K562 (cell line): ENCODE results near the gene DHRS13. TPM values are rescaled to one million over a fixed set of nuclear protein-coding genes. Genes with fewer than 3 reads are reported as not detected.
A peak's percentile ranks its signal among the peaks of the same experiment; 100 is the strongest.

ENCODE experiments used
- BCL6 ChIP-seq: fragments of 250-450 bp; sonication (Bioruptor Pico); IDR thresholded peaks from 2 replicates; pipeline ENCODE4 v1.4.0; 2020
- BDP1 ChIP-seq: IDR thresholded peaks from 3 replicates; pipeline ENCODE4 v1.6.1; 2011; ENCODE audit not compliant: insufficient read length, insufficient read depth
- EGR1 ChIP-seq: fragments of 450-650 bp; conservative IDR thresholded peaks from 2 replicates; pipeline ENCODE4 v1.6.1; 2017; ENCODE audit warnings: mild to moderate bottlenecking
- FOXA3 ChIP-seq, 2 experiments: fragments of 450-650 bp in 1 of 2; sonication (generic) in 1 of 2; formaldehyde crosslinking; IDR thresholded peaks in 1 of 2; conservative IDR thresholded peaks in 1 of 2; 2 replicates each; pipeline versions ENCODE4 v1.4.0 to v1.8.0; 2020 to 2022; ENCODE audit warnings: mild to moderate bottlenecking in 2 of 2, missing genetic modification reagents in 1 of 2
- FUS ChIP-seq: fragments of 200-400 bp; formaldehyde crosslinking; optimal IDR thresholded peaks from 2 replicates; pipeline ENCODE3; 2017; ENCODE audit warnings: low read depth, low read length
- HNRNPL ChIP-seq: fragments of 200-400 bp; formaldehyde crosslinking; IDR thresholded peaks from 2 replicates; pipeline ENCODE4 v1.6.1; 2017; ENCODE audit warnings: low read depth, mild to moderate bottlenecking, low read length
- IRF2 ChIP-seq: sonication (generic); formaldehyde crosslinking; IDR thresholded peaks from 2 replicates; pipeline ENCODE4 v1.8.1; 2022; ENCODE audit warnings: mild to moderate bottlenecking, missing genetic modification reagents
- L3MBTL2 ChIP-seq: fragments of 450-650 bp; IDR thresholded peaks from 2 replicates; pipeline ENCODE4 v1.6.1; 2016; ENCODE audit warnings: mild to moderate bottlenecking, moderate library complexity
- MYBL2 ChIP-seq, 2 experiments: fragments of 450-650 bp in 1 of 2; sonication (generic) in 1 of 2; formaldehyde crosslinking in 1 of 2; IDR thresholded peaks; 2 replicates each; pipeline versions ENCODE4 v1.6.1 to v1.8.1; 2017 to 2022; ENCODE audit warnings: borderline replicate concordance in 1 of 2, inconsistent platforms in 1 of 2, low read depth in 1 of 2, mild to moderate bottlenecking in 1 of 2, missing genetic modification reagents in 1 of 2, moderate library complexity in 1 of 2
- NCOA4 ChIP-seq: fragments of 450-650 bp; IDR thresholded peaks from 2 replicates; pipeline ENCODE4 v1.6.1; 2018; ENCODE audit warnings: mild to moderate bottlenecking; ENCODE audit not compliant: partially characterized antibody
- NFIC ChIP-seq: fragments of 450-650 bp; IDR thresholded peaks from 2 replicates; pipeline ENCODE4 v1.6.1; 2017; ENCODE audit warnings: mild to moderate bottlenecking, inconsistent platforms
- NRF1 ChIP-seq, 2 experiments: fragments of 450-650 bp; IDR thresholded peaks in 1 of 2; conservative IDR thresholded peaks in 1 of 2; 2 replicates each; pipeline ENCODE4 v1.6.1; 2014; ENCODE audit warnings: mild to moderate bottlenecking in 2 of 2
- XRCC3 ChIP-seq: fragments of 450-650 bp; IDR thresholded peaks from 2 replicates; pipeline ENCODE4 v1.6.1; 2017; ENCODE audit warnings: mild to moderate bottlenecking, moderate library complexity
- ZFP1 ChIP-seq: fragments of 450-650 bp; formaldehyde crosslinking; IDR thresholded peaks from 2 replicates; pipeline ENCODE4 v1.4.0; 2020; ENCODE audit warnings: mild to moderate bottlenecking, mixed read lengths
- ZNF133 ChIP-seq: fragments of 250-450 bp; sonication (Bioruptor Pico); IDR thresholded peaks from 2 replicates; pipeline ENCODE4 v1.4.0; 2020; ENCODE audit warnings: mild to moderate bottlenecking
- ZNF324 ChIP-seq: fragments of 250-450 bp; sonication (Bioruptor Pico); IDR thresholded peaks from 2 replicates; pipeline ENCODE4 v1.4.0; 2020; ENCODE audit warnings: mild to moderate bottlenecking
- ZNF57 ChIP-seq: fragments of 450-650 bp; formaldehyde crosslinking; IDR thresholded peaks from 2 replicates; pipeline ENCODE4 v1.4.0; 2020; ENCODE audit warnings: mild to moderate bottlenecking, moderate library complexity
- ZNF655 ChIP-seq: fragments of 250-450 bp; sonication (Bioruptor Pico); IDR thresholded peaks from 2 replicates; pipeline ENCODE4 v1.5.0; 2021
- ZNF717 ChIP-seq: fragments of 250-450 bp; sonication (Bioruptor Pico); IDR thresholded peaks from 2 replicates; pipeline ENCODE4 v1.5.0; 2021
- polyA plus RNA-seq, 8 experiments: library from polyadenylated mRNA; depleted of rRNA in 4 of 8; stranded (reverse) in 5 of 8; unstranded in 3 of 8; fragments of >200 nt; fragmentation: Nextera tagmentation in 2 of 8; fragmentation: Illumina TruSeq in 1 of 8; extraction: Ambion mirVana in 2 of 8; extraction: Trizol in 1 of 8; gene quantifications; 2 replicates each; pipeline versions ENCODE4 v1.2.1 to v1.2.3, GENCODE V29; 2011 to 2014; ENCODE audit warnings: inconsistent platforms in 1 of 8, missing spikeins in 1 of 8
- total RNA-seq, 7 experiments: library from RNA; depleted of rRNA in 6 of 7; stranded (reverse); fragments of >200 nt in 6 of 7; fragmentation: Illumina TruSeq in 2 of 7; extraction: Trizol in 2 of 7; gene quantifications; 2 replicates each; pipeline versions ENCODE4 v1.2.1 to v1.2.3, GENCODE V29; 2011 to 2021; ENCODE audit warnings: low replicate concordance in 1 of 7
- TF ChIP-seq, protein P1 (sequence below): fragments of 250-450 bp; sonication (Bioruptor Pico); IDR thresholded peaks from 2 replicates; pipeline ENCODE4 v1.5.0; 2021
- TF ChIP-seq, protein P2 (sequence below): fragments of 450-650 bp; IDR thresholded peaks from 2 replicates; pipeline ENCODE4 v1.7.1; 2018; ENCODE audit warnings: mild to moderate bottlenecking, low read depth; ENCODE audit not compliant: partially characterized antibody
- TF ChIP-seq, protein P3 (sequence below): sonication (generic); formaldehyde crosslinking; IDR thresholded peaks from 2 replicates; pipeline ENCODE4 v1.8.0; 2022; ENCODE audit warnings: missing genetic modification reagents, mild to moderate bottlenecking, borderline replicate concordance

Gene DHRS13
- total and polyA plus RNA-seq, 9 of the 15 experiments (the other 6 are each of a cell fraction or from before 2014, with no cell fraction given) = 0.32 to 52.3 (median 34.3) TPM; not detected in 1

DNA sequence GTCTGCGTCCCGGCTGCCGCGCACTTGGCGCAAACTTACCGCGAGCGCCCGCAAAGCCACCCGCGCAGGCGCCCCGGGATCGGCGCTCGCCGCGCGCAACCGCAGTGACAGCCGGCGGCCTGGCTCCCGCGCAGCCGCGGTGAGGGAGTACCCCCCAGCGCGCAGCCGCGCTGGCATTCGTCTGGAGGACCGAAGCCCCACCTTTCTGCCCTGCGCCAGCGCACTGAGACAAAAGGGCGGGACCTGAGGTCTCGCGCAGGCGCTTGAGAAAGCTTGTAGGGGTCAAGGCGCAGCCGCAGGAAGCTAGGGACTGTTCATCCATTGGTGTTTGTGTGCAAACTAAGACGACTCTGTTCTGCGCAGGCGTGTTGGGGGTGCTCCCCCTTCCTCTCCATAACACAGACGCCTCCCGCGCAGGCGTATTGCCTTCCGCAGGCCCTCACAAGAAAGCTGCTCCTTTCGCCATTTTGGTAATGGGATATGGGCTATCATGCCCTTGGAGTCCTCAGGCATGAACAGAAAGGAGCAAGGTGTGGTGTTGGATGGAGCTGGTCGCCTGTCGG is 48.6 kb upstream of the DHRS13 start, which contains the start of gene PHF12 (continued):
- TF ChIP-seq ZFP1 (CRISPR knock-in tag) = no peak
- TF ChIP-seq MYBL2 (IDR thresholded peaks at IDR 0.05; ENCODE audit: low read depth) = no peak
- no peak for TF ChIP-seq MYBL2 (CRISPR knock-in tag; IDR thresholded peaks at IDR 0.05; ENCODE audit: borderline replicate concordance)
- no peak for TF ChIP-seq L3MBTL2
- no peak for TF ChIP-seq ZNF717 (CRISPR knock-in tag)
- TF ChIP-seq BCL6 (CRISPR knock-in tag) = no peak
- no peak for TF ChIP-seq NCOA4
- peak; percentile 100 for TF ChIP-seq NRF1 (conservative IDR thresholded peaks at IDR 0.05 in 1 of 2, IDR thresholded peaks at IDR 0.05 in 1 of 2)
- TF ChIP-seq IRF2 (CRISPR knock-in tag) = no peak
- TF ChIP-seq, protein P1, sequence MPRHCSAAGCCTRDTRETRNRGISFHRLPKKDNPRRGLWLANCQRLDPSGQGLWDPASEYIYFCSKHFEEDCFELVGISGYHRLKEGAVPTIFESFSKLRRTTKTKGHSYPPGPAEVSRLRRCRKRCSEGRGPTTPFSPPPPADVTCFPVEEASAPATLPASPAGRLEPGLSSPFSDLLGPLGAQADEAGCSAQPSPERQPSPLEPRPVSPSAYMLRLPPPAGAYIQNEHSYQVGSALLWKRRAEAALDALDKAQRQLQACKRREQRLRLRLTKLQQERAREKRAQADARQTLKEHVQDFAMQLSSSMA (CRISPR knock-in tag) = peak; percentile 33; the same call in 1 of the 2 replicates
- no peak for TF ChIP-seq ZNF57 (CRISPR knock-in tag)
- TF ChIP-seq, protein P2, sequence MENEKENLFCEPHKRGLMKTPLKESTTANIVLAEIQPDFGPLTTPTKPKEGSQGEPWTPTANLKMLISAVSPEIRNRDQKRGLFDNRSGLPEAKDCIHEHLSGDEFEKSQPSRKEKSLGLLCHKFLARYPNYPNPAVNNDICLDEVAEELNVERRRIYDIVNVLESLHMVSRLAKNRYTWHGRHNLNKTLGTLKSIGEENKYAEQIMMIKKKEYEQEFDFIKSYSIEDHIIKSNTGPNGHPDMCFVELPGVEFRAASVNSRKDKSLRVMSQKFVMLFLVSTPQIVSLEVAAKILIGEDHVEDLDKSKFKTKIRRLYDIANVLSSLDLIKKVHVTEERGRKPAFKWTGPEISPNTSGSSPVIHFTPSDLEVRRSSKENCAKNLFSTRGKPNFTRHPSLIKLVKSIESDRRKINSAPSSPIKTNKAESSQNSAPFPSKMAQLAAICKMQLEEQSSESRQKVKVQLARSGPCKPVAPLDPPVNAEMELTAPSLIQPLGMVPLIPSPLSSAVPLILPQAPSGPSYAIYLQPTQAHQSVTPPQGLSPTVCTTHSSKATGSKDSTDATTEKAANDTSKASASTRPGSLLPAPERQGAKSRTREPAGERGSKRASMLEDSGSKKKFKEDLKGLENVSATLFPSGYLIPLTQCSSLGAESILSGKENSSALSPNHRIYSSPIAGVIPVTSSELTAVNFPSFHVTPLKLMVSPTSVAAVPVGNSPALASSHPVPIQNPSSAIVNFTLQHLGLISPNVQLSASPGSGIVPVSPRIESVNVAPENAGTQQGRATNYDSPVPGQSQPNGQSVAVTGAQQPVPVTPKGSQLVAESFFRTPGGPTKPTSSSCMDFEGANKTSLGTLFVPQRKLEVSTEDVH = no peak
- no peak for TF ChIP-seq BDP1
- TF ChIP-seq HNRNPL = no peak
- no peak for TF ChIP-seq XRCC3
- TF ChIP-seq EGR1 = no peak
- no peak for TF ChIP-seq ZNF133 (CRISPR knock-in tag)
- TF ChIP-seq FOXA3 (CRISPR knock-in tag; conservative IDR thresholded peaks at IDR 0.05 in 1 of 2, IDR thresholded peaks at IDR 0.05 in 1 of 2) = no peak
- no peak for TF ChIP-seq ZNF324 (CRISPR knock-in tag)
- no peak for TF ChIP-seq NFIC
- no peak for TF ChIP-seq ZNF655
- TF ChIP-seq, protein P3, sequence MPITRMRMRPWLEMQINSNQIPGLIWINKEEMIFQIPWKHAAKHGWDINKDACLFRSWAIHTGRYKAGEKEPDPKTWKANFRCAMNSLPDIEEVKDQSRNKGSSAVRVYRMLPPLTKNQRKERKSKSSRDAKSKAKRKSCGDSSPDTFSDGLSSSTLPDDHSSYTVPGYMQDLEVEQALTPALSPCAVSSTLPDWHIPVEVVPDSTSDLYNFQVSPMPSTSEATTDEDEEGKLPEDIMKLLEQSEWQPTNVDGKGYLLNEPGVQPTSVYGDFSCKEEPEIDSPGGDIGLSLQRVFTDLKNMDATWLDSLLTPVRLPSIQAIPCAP = no peak
- no peak for TF ChIP-seq FUS
